ENCODE data around the gene AK1.

The AK1 gene

DNA sequence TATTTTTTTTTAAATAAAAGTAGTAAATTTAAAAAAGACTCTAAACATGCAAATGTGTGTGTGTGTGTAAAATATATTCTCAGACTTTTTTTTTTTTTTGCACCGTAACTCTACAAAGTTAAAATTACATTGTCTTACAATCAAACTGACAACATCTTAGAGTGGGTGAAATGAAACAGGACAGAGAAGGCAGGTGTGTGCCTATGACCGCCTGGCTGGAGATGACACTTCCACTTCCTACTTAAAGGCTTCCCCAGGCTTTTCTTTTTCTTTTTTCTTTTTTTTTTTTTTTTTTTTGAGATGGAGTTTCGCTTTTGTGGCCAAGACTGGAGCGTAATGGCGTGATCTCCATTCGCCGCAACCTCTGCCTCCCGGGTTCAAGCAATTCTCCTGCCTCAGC is 2.7 kb upstream of the AK1 start:
- Histone ChIP-seq H4K20me1 (ENCODE audit: insufficient read depth, low read length, poor library complexity, severe bottlenecking) (no peaks in the 10 kb centered on the region), H3K79me2 (ENCODE audit: insufficient read depth, low read length) (no peaks in the 10 kb centered on the region), H3K4me2 (ENCODE audit: low read depth, low read length, poor library complexity, severe bottlenecking) (no peak overlapping the region), H3K4me1 (ENCODE audit: insufficient read depth, low read length, poor library complexity, severe bottlenecking) (peaks cover 15% of the 10 kb centered on the region), H3K9me2 (replicated peaks; ENCODE audit: low read depth, low read length) (no peaks in the 10 kb centered on the region), H3K36me3 (ENCODE audit: insufficient read depth, low read length) (no peaks in the 10 kb centered on the region), H3K27me3 (ENCODE audit: insufficient read depth, low read length, poor library complexity, severe bottlenecking) (no peaks in the 10 kb centered on the region), H3K9me3 (ENCODE audit: insufficient read depth, low read depth, low read length) (no peaks in the 10 kb centered on the region), H3K9ac (ENCODE audit: low read depth, low read length, poor library complexity, severe bottlenecking) (no peak overlapping the region), H3F3A (ENCODE audit: low read depth) (no peaks in the 10 kb centered on the region), H3K4me3 (ENCODE audit: low read length, poor library complexity, severe bottlenecking) (no peak overlapping the region), H2AFZ (ENCODE audit: low read length) (no peak overlapping the region)
- no peak for TF ChIP-seq EZH2phosphoT487 (IDR thresholded peaks at IDR 0.05; ENCODE audit: borderline replicate concordance)
- TF ChIP-seq, protein P1, sequence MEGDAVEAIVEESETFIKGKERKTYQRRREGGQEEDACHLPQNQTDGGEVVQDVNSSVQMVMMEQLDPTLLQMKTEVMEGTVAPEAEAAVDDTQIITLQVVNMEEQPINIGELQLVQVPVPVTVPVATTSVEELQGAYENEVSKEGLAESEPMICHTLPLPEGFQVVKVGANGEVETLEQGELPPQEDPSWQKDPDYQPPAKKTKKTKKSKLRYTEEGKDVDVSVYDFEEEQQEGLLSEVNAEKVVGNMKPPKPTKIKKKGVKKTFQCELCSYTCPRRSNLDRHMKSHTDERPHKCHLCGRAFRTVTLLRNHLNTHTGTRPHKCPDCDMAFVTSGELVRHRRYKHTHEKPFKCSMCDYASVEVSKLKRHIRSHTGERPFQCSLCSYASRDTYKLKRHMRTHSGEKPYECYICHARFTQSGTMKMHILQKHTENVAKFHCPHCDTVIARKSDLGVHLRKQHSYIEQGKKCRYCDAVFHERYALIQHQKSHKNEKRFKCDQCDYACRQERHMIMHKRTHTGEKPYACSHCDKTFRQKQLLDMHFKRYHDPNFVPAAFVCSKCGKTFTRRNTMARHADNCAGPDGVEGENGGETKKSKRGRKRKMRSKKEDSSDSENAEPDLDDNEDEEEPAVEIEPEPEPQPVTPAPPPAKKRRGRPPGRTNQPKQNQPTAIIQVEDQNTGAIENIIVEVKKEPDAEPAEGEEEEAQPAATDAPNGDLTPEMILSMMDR (conservative IDR thresholded peaks at IDR 0.05; ENCODE audit: low read length), result no peak

DNA sequence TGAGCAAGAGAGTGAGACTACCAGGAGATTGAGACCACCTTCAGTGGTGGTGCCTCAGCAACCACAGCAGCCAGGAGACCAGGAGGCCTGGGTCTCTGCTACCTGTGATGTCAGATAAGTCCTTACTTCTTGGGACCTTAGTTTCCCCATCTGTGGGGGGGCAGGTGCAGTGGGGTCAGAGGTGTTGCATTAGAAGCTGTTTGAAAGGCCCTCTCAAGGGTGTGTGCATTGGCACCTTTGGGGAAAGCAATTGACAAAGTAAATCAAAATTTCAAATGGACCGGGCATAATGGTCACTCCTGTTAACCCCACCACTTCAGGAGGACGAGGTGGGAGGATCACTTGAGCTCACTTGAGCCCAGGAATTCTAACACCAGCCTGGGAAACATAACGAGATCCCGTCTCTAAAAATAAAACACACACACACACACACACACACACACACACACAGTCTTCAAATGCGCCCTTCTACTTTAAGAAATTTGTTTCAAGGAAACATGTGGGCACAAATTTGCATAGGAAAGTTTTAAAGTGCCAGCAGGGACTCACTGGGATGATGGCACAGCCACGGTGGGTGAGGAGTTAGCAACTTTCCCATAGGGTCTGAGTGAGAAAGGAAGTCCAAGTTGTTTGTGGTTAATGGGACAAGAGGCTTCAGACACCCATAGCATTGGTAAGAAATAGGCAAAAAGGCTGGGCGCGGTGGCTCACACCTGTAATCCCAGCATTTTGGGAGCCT is 1.3 kb upstream of the AK1 start:
- Histone ChIP-seq H3F3A (ENCODE audit: low read depth) (no peaks in the 10 kb centered on the region), H3K79me2 (ENCODE audit: insufficient read depth, low read length) (no peaks in the 10 kb centered on the region), H3K9me2 (replicated peaks; ENCODE audit: low read depth, low read length) (no peaks in the 10 kb centered on the region), H3K27me3 (ENCODE audit: insufficient read depth, low read length, poor library complexity, severe bottlenecking) (no peaks in the 10 kb centered on the region), H3K4me1 (ENCODE audit: insufficient read depth, low read length, poor library complexity, severe bottlenecking) (peaks cover 2% of the 10 kb centered on the region), H2AFZ (ENCODE audit: low read length) (no peak overlapping the region), H3K4me3 (ENCODE audit: low read length, poor library complexity, severe bottlenecking) (no peak overlapping the region), H3K9ac (ENCODE audit: low read depth, low read length, poor library complexity, severe bottlenecking) (no peak overlapping the region), H3K9me3 (ENCODE audit: insufficient read depth, low read depth, low read length) (no peaks in the 10 kb centered on the region), H4K20me1 (ENCODE audit: insufficient read depth, low read length, poor library complexity, severe bottlenecking) (no peaks in the 10 kb centered on the region), H3K4me2 (ENCODE audit: low read depth, low read length, poor library complexity, severe bottlenecking) (no peak overlapping the region), H3K36me3 (ENCODE audit: insufficient read depth, low read length) (no peaks in the 10 kb centered on the region)
- no peak for TF ChIP-seq EZH2phosphoT487 (IDR thresholded peaks at IDR 0.05; ENCODE audit: borderline replicate concordance)
- TF ChIP-seq, protein P1 (conservative IDR thresholded peaks at IDR 0.05; ENCODE audit: low read length), result no peak

DNA sequence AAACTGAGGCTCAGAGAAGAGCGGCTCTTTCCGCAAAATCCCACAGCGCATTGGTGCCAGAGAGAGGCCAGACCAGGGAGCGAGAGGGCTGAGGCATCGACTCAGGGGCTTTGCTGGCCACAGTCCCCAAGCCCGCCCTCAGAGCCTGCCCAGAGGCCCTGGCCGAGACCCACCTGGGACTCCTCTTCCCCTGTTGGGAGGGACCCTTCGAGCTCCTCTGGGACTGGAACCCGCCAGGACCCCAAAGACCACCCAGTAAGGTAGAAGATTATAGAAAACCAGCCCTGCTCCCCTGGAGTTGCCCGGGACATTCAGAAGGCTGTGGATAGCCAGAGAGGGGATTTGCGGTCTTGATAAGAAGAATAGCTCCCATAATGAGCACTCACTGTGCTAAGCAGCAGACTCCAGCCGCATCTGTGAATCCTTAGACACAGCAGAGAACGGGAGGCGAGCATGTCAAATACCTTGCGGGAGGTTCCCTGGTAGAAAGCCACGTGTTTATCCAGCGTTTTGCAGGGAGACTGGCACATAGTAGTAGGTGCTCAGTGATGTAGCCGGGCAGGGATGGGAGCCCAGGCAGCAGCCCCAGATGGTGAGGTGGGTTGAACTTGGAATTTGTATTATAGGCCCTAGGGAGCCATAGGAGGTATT is 651 bp upstream of the AK1 start:
- no peaks in the 10 kb centered on the region for H3K79me2 ChIP-seq (ENCODE audit: insufficient read depth, low read length)
- no peak overlapping the region for H3K4me2 ChIP-seq (ENCODE audit: low read depth, low read length, poor library complexity, severe bottlenecking)
- H3K27me3 ChIP-seq (ENCODE audit: insufficient read depth, low read length, poor library complexity, severe bottlenecking), result no peaks in the 10 kb centered on the region
- H3K9ac ChIP-seq (ENCODE audit: low read depth, low read length, poor library complexity, severe bottlenecking), result no peak overlapping the region
- no peaks in the 10 kb centered on the region for H3K9me3 ChIP-seq (ENCODE audit: insufficient read depth, low read depth, low read length)
- H3K4me1 ChIP-seq (ENCODE audit: insufficient read depth, low read length, poor library complexity, severe bottlenecking), result no peaks in the 10 kb centered on the region
- no peak overlapping the region for H3K4me3 ChIP-seq (ENCODE audit: low read length, poor library complexity, severe bottlenecking)
- no peaks in the 10 kb centered on the region for H3K36me3 ChIP-seq (ENCODE audit: insufficient read depth, low read length)
- TF ChIP-seq, protein P1 (conservative IDR thresholded peaks at IDR 0.05; ENCODE audit: low read length), result no peak
- TF ChIP-seq EZH2phosphoT487 (IDR thresholded peaks at IDR 0.05; ENCODE audit: borderline replicate concordance), result no peak
- H4K20me1 ChIP-seq (ENCODE audit: insufficient read depth, low read length, poor library complexity, severe bottlenecking), result no peaks in the 10 kb centered on the region
- no peak overlapping the region for H2AFZ ChIP-seq (ENCODE audit: low read length)
- no peaks in the 10 kb centered on the region for H3F3A ChIP-seq (ENCODE audit: low read depth)
- H3K9me2 ChIP-seq (replicated peaks; ENCODE audit: low read depth, low read length), result no peaks in the 10 kb centered on the region

Measured in Loucy (cell line).